Eye (tissue), 1 donor: ENCODE measurements around the gene MRTFA.
"Not testable (repeated sequence)": the region's sequence is repeated elsewhere in the genome, so short reads cannot be mapped to it uniquely, and the experiment has no call there.

Experiments
- DNase-seq: peaks from one replicate; pipeline ENCODE4 v3.0.0-alpha.2; 2015

The MRTFA gene

GRCh38 chr22:40518840-40519239 lies 117.7 kb downstream of the MRTFA start:
- DNase-seq, result no peak

GRCh38 chr22:40517631-40518030 lies 118.9 kb downstream of the MRTFA start:
- no peak for DNase-seq

- DNase-seq, result no peak
These were observed 120.1 kb downstream of the MRTFA start for GRCh38 chr22:40516416-40516815.

GRCh38 chr22:40512426-40513136 lies 123.9 kb downstream of the MRTFA start:
- peak; percentile 66 for DNase-seq

DNA sequence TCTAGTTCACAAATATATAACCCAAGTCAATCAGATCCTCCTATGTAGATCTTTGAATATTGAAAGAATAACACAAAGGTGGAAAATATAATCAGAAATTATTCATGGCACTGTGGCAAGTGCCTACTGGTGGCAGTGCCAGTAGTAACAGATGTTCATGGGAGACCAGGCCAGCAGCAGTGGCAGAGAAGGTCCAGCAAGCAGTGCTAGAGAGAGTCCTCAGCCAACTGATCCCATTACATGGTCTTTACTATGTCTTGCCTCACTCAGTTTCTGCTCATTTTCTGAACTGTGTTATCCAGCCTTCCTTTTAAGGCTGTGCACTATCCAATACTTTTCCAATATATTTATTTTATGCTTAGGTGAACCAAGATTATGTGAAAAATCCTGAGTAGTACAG lies 124.9 kb downstream of the MRTFA start:
- DNase-seq, result no peak

DNA sequence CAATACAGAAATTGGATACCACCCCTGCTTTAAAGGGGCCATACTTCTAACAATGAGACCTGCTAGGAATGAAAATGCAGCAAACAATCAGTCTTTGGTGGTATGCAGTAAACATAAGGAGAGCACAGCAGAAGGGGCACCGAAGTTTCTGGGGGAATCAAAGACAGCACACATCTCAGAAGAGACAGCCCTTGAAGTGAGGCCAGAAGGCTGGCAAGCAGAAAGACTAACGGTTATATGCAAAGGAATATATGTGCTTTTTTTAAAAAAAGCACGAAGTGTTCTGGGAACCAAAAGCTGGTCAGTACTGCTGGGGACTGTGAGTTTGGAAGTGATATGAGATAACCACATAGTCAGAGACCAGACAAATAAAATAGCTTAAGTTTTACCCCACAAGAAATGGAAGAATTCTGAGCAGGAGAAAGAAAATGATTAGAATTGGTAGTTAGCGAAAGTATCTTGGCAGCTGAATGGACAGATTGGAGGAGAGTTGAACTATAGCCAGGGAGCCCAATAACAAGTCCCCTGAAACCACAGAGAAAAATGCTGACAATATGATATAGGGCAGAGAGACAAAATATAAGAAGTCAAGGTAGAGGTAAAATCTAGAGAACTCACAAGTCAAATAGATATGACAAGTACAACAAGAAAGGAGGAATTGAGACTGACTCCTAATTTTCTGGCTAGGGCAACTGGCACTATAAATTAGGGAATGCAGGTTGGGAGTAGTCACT lies 125.7 kb downstream of the MRTFA start:
- no peak for DNase-seq

DNA sequence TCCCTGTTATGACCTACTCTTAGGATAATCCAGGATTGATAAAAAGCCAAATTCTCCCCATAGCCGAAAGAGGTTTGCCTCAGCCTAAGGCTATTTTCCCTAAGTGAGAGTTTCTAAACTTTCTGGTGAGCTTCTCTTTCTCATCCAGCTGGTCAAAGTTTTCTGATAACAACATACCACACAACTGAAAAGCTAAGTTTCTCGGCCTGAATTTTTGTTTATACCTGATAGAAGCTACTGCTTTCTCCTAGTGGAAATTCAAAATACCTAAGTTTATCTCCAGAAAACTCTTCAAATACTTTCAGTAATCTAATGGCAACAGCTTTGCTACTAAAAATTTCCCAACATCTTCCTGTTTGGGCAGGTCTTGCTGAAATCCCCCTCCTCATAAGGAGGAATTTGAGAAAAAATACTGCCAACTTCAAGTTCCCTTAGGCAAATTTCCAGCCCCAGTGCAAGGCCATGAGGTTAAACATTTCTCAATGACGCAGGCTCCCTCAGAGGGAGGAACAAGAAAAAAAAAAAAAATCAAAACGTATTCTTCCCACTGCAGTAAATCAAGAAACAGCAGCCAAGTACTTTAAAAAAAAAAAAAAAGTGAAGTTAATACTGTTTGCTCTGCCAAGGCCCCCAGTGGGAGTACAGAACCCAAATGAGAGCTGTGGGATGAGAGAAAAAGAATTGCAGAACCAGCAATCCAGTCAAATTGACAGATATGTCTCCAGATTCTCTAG lies 127.0 kb downstream of the MRTFA start:
- DNase-seq, result peak; percentile 67

DNA sequence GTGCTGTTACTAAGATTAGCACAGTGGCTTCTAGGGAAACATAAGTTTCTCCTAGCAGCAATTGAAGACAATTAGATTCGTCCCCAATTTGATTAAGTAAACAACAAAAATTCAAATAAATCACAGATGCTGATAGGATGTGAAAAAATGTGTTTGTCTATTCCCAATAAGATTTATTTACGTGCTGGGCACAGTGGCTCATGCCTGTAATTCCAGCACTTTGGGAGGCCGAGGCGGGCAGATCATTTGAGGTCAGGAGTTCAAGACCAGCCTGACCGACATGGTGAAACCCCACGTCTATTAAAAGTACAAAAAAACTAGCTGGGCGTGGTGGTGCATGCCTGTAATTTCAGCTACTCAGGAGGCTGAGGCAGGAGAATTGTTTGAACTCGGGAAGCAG lies 128.5 kb downstream of the MRTFA start:
- DNase-seq, result not testable (repeated sequence)

- DNase-seq, result no peak
These were observed 129.0 kb downstream of the MRTFA start for GRCh38 chr22:40507491-40507890.

GRCh38 chr22:40506762-40507161 lies 129.8 kb downstream of the MRTFA start:
- DNase-seq, result no peak

GRCh38 chr22:40504285-40505249 lies 132.0 kb downstream of the MRTFA start:
- no peak for DNase-seq

- no peak for DNase-seq
These were observed 133.6 kb downstream of the MRTFA start for GRCh38 chr22:40502919-40503318.

DNA sequence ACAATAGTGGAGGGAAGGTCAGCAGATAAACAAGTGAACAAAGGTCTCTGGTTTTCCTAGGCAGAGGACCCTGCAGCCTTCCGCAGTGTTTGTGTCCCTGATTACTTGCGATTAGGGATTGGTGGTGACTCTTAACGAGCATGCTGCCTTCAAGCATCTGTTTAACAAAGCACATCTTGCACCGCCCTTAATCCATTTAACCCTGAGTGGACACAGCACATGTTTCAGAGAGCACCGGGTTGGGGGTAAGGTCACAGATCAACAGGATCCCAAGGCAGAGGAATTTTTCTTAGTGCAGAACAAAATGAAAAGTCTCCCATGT lies 136.1 kb downstream of the MRTFA start:
- not testable (repeated sequence) for DNase-seq

- peak; percentile 29 for DNase-seq
These were observed 137.3 kb downstream of the MRTFA start for GRCh38 chr22:40499209-40499623.

DNA sequence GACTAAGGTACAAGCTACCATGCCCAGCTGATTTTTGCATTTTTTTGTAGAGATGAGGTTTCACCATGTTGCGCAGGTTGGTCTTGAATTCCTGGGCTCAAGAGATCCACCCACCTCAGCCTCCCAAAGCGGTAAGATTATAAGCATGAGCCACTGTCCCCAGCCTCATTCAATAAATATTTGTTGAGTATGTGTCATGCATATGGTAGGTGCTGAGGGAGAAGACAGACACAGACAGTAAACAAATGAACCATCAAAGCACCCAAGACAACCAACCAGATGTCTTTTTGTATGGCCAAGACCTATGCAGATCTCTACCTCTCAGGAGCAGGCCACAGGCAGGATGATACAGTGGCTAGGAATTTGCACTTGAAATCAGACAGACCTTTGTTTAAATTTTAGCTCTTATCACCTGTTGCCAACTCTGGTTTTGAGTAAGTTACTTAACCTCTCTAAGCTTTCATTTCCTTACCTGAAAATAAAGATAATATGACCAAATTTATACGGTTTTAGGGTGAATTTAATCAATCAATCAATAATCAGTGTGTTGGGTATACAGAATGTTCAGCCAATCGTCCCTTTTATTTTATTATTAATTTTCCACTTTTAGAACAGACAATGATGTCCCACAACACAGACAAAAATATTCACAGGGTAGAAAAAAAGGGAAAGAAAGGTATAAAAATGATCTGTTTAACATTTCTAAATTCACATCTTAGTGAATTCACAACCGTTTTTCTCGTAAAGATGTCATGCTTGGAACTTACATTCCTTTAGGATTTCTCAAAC lies 137.9 kb downstream of the MRTFA start:
- DNase-seq, result no peak

GRCh38 chr22:40493441-40493840 lies 143.1 kb downstream of the MRTFA start:
- no peak for DNase-seq

GRCh38 chr22:40491990-40492631 lies 144.4 kb downstream of the MRTFA start:
- DNase-seq, result no peak

GRCh38 chr22:40487663-40488249 lies 148.8 kb downstream of the MRTFA start:
- no peak for DNase-seq

DNA sequence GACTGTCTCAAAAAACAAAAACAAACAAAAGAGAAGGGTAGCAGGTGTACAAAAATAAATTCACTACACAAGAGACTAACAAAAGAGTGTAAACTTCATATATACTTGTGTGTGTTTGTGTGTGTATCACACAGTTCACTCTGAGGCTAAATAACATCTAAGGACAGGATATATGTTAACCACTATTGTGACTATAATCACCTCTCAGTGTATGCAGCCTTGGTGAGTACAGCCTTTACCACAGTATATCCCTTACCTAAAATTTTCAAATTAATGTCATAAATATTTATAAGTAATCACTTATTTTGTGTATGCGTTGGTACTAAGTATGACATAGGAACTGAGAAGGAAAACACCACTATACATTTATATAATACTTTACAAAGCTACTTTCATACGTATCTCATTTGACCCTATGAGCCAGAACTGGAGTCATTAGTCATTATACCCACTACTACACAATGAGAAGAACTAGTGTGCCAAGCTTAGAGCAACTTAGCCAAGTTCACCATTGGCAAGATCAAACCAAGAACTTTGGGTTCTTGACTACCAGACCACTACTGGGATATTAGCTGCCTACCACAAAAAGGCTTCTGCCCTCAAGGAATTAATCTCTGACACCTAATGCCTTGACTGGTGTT lies 149.4 kb downstream of the MRTFA start:
- DNase-seq, result no peak
